Measurements from ENCODE around the gene TMEM147.

TMEM147 gene

GRCh38 chr19:35508129-35508528 lies 37.3 kb upstream of the TMEM147 start:
- Histone ChIP-seq H3K27ac (replicated peaks) (no peak overlapping the region), H3K27me3 (ENCODE audit: insufficient read depth, poor library complexity, severe bottlenecking) (peaks cover 54% of the 10 kb centered on the region), H3K4me3 (replicated peaks; ENCODE audit: insufficient read depth, low read length) (no peak overlapping the region)
- no peak for DNase-seq (ENCODE audit: low read depth in 1 of 2, low spot score in 1 of 2)
- no peak for TF ChIP-seq SPI1 (IDR thresholded peaks at IDR 0.05; ENCODE audit: borderline replicate concordance, low read depth)
- TF ChIP-seq GABPA (IDR thresholded peaks at IDR 0.05; ENCODE audit: low read depth) = no peak
- no peak for TF ChIP-seq POLR2AphosphoS5 (IDR thresholded peaks at IDR 0.05; ENCODE audit: low read depth)
- TF ChIP-seq, protein P1, sequence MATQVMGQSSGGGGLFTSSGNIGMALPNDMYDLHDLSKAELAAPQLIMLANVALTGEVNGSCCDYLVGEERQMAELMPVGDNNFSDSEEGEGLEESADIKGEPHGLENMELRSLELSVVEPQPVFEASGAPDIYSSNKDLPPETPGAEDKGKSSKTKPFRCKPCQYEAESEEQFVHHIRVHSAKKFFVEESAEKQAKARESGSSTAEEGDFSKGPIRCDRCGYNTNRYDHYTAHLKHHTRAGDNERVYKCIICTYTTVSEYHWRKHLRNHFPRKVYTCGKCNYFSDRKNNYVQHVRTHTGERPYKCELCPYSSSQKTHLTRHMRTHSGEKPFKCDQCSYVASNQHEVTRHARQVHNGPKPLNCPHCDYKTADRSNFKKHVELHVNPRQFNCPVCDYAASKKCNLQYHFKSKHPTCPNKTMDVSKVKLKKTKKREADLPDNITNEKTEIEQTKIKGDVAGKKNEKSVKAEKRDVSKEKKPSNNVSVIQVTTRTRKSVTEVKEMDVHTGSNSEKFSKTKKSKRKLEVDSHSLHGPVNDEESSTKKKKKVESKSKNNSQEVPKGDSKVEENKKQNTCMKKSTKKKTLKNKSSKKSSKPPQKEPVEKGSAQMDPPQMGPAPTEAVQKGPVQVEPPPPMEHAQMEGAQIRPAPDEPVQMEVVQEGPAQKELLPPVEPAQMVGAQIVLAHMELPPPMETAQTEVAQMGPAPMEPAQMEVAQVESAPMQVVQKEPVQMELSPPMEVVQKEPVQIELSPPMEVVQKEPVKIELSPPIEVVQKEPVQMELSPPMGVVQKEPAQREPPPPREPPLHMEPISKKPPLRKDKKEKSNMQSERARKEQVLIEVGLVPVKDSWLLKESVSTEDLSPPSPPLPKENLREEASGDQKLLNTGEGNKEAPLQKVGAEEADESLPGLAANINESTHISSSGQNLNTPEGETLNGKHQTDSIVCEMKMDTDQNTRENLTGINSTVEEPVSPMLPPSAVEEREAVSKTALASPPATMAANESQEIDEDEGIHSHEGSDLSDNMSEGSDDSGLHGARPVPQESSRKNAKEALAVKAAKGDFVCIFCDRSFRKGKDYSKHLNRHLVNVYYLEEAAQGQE (IDR thresholded peaks at IDR 0.05; ENCODE audit: insufficient replicate concordance, low read depth) = no peak
- TF ChIP-seq CTCF (IDR thresholded peaks at IDR 0.05; ENCODE audit: insufficient read depth, low read length) = no peak

DNA sequence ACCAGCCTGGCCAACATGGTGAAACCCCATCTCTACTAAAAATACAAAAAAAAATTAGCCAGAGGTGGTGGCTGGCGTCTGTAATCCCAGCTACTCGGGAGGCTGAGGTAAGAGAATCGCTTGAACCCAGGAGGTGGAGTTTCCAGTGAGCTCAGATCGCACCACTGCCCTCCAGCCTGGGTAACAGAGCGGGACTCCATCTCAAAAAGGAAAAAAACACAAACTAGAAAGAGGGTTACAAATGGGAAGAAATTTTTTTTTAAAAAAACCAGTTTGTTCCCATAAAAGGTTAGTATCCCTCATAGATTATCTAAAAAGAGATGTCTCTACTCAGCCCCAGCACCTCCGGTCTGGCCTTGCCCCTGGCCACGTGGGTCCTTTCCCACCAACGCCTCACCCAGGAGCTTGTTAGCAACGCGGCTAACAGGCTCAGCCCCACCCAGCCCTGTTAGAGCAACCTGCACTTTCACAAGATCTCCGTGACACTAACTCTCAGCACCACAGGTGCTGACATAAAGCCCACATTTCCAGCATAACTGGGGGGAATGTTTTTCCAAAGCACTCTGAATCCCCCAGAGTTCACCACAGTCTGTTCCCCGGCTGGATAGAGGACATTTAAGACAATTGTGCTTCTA lies 36.3 kb upstream of the TMEM147 start:
- H3K27ac ChIP-seq (replicated peaks) = no peak overlapping the region
- H3K27me3 ChIP-seq (ENCODE audit: insufficient read depth, poor library complexity, severe bottlenecking) = peaks cover 52% of the 10 kb centered on the region
- no peak for DNase-seq (ENCODE audit: low read depth in 1 of 2, low spot score in 1 of 2)
- TF ChIP-seq POLR2AphosphoS5 (IDR thresholded peaks at IDR 0.05; ENCODE audit: low read depth) (no peak), GABPA (IDR thresholded peaks at IDR 0.05; ENCODE audit: low read depth) (no peak), CTCF (IDR thresholded peaks at IDR 0.05; ENCODE audit: insufficient read depth, low read length) (no peak), SPI1 (IDR thresholded peaks at IDR 0.05; ENCODE audit: borderline replicate concordance, low read depth) (no peak)
- TF ChIP-seq, protein P1 (IDR thresholded peaks at IDR 0.05; ENCODE audit: insufficient replicate concordance, low read depth) = no peak
- H3K4me3 ChIP-seq (replicated peaks; ENCODE audit: insufficient read depth, low read length) = no peak overlapping the region

DNA sequence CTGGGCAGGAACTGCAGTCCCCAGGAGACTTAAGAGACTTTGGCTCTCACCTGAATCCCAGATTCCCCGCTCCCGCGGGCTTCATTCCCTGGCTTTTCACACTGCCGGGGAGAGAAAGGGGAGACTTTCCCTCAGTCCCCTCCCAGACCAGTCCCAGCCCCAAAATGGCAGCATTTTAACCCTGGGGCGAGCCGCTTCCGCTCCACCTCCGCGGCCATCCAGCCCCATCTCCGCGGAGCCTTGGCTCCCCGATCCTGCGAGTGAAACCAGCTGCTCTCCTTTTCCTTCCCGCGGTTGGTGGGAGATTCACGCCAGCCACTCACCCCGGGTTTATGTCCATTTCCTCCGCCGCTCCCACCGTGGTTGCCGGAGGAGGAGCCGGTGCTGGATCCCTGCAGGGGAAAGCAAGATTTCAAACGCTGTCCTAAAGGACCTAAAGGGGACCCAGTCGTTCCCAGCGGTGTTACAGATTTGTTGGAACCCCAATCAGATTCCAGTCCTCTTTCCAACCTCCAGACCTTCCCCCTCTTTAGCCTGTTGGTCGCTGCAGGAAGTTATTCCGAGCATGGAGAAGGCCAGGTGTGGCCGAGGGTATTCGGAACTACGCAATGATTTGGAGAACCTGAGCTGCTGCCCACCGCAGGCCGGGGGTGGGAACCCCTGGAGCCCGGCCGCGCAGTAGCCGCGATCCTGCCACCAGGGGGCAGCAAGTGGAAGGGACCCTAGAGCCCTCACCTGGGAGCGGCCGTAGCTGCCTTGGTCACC lies 35.4 kb upstream of the TMEM147 start:
- Histone ChIP-seq H3K27ac (replicated peaks) (no peak overlapping the region), H3K27me3 (ENCODE audit: insufficient read depth, poor library complexity, severe bottlenecking) (peaks cover 51% of the 10 kb centered on the region), H3K4me3 (replicated peaks; ENCODE audit: insufficient read depth, low read length) (no peak overlapping the region)
- TF ChIP-seq GABPA (IDR thresholded peaks at IDR 0.05; ENCODE audit: low read depth) (no peak), CTCF (IDR thresholded peaks at IDR 0.05; ENCODE audit: insufficient read depth, low read length) (peak; percentile 69)
- TF ChIP-seq, protein P1 (IDR thresholded peaks at IDR 0.05; ENCODE audit: insufficient replicate concordance, low read depth) = no peak
- DNase-seq (ENCODE audit: low read depth in 1 of 2, low spot score in 1 of 2) = peak; percentile 20 to 34

All from HL-60 (cell line).